Activated CD4-positive, alpha-beta T cell treated with anti-CD3 and anti-CD28 coated beads, Interleukin-2, Interleukin-6, amounts not matched to agents 100 ng/mL and 50 ng/mL, durations not matched to agents 16 hours and 8 hours (primary cell): ENCODE measurements around the gene LRRC71.

Source experiments
- DNase-seq: peaks from one replicate; pipeline ENCODE4 v3.0.0-alpha.2; 2020

The LRRC71 gene

DNA sequence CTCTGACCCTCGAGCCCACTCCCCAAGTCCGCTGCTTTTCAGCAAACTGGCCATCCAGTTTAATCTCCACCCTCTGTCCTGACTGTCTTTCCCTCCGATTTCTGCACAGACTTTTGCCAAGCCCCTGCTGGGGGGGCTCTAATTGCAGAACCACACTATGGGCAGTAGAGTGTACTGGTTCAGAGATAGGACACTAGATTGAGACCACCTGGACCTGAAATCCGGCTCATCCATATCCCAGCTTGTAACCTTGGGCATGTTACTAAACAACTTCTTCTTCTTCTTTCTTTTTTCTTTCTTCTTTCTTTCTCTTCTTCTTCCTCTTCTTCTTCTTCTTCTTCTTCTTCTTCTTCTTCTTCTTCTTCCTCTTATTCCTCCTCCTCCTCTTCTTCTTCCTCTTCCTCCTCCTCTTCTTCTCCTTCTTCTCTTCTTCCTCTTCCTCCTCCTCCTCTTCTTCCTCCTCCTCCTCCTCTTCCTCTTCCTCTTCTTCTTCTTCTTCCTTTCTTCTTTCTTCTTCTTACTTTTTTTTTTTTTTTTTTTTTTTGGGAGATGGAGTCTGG is 7.7 kb downstream of the LRRC71 start:
- DNase-seq: no peak

DNA sequence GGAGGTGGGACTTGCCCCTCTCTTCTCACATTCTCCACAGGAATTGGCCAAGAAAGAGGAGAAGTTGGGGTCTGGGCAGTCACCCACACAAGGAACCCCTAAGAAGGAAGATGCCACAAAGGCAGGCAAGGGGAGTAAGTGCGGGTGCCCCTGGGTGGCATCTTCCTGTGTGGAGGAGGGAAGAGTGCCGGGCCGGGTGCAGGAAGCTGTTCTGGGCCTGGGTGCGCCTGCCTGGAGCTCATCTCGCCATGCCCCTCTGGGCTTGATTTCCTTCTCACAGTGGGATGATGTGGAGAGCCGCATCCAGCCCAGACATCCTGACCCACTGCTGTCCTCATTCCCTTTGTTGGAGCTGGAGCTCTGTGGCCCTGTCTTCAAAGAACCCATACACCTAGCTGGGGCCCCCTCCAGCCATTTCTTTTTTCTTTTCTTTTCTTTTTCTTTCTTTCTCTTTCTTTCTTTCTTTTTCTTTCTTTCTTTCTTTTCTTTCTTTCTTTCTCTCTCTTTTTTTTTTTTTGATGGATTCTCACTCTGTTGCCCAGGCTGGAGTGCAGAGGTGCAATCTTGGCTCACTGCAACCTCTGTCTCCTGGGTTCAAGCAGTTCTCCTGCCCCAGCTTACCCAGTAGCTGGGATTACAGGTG is 9.3 kb downstream of the LRRC71 start:
- no peak for DNase-seq

DNA sequence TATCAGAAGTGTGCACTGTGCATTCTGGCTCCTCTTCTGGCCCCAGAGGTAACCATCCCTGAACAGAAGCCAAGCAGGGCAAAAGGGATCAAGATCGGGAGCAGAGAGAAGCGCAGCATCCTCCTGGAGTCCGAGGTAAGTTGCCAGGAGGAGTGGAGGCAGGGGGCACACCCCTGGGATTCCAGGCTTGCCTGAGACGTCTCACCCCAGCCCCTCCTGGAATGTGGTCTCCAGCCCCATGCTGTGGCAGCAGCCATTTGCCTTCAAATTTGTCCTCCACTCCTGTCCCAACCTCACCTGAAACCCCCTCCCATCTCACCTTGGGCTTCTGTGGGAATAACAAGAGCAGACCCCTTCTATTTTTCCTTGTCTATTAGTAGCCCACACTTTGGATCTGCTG is 10.1 kb downstream of the LRRC71 start:
- no peak for DNase-seq

DNA sequence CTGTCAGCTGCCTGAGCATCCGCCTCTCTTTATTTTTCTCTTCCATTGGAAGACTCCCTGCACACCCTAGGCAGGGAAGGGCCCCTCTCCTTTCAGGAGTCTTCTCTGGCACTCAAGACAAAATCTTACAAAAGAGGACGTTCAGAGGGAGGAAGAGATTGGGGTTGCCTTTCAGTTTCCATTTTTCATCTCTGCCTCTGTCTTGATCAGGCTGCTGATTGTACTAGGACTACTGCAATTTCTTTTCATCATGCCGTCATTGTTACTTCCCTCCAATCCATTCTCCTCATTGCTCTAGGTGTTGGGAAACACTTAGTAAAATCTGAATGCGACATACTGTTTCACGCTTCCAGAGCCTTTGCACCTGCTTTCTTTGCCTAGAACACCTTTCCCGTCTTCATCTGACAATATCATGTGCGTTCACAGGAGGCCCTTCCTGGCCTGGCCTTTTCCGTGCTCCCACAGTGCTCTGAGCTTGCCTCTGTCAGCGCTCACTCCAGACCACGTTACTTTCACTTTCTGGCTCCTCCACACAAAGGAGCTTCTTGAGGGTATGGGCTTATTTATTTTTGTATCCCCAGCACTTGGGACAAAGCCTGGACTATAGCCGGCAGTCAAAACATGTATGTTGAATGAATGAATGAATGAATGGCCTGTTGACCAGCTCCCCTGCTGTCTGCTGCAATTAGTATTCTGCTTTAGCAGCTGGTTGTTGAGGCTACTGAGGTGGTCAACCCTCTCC is 10.9 kb downstream of the LRRC71 start:
- no peak for DNase-seq

DNA sequence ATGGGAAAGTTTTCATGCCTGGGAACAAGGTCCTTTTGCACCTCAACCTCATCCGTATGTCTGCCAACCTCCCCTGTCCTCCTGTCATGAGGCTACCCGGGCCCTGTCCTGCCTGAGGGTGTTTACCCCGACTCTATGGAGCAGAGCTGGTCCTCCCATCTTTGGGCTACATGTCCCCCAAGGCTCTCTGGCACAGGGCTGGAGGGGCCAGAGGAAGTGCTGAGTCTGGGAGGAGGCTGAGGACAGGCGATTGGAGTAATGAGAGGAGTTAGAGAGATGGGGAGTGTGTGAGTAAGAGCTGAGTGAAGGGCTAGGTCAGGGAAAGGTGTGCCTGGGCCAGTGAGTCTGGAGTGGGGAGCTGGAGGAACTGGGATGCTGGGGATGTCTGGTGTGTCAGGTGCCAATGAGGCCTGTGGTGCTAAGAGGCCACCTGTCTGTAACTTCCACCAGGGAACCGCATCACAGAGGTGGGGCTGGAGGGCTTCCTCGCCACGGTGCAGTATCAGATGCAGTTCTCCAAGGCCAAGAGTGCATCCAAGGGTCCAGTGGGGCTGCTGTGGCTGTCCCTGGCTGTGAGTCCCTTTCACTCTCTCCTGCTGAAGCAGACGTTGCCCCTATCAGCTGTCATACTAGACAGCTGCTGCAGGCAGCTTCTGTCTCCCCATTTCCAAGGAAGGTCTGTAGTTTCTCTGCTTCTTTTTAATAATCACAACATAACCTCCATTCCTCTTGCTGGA is 11.7 kb downstream of the LRRC71 start:
- no peak for DNase-seq

DNA sequence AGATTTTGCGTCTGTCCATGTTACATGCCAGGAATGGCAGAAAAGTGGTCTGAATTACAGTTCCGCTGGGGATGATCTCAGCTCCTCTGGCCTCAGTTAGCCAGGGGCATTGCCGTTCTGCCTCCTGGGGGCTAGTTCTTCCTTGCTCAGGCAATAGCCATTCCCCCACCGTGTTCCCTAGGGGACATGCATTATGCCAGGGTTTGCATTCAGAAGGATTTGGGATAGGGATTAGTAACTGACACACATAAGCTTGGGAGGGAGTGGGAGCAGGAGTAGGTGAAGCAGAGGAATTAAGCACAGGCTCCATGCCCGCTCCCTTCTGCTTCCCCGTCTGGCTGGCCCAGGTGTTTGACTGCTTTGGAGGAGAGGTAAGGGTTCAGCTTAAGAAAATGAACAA is 12.7 kb downstream of the LRRC71 start:
- no peak for DNase-seq

DNA sequence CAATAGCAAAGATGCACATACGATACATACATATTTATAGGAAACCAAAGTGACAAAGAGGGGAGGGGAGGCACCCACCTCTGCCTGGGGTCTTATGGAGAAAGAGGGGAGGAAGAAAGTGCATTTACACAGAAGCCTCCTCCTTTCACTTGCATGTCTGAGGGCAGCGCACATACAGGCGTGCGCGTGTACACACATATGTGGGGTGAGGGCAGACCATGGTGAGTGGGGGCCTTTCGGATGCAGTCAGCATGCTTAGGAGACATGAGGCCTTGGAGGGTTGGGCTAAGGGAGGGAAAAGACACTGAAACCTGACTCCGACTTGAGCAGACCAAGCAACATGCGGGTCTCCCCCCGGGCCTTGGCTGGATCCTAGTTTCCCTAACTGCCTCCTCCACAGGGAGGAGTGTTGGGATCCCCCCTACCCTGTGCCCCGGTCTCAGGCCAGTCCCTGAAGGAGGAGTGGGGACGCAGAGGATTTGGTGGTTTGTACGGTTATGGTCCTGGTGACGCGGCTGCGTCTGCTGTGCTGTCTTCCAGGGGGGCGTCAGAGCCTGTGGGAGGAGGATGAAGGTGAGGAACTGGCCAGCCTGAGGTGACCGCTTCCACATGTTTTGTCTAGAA is 15.2 kb downstream of the LRRC71 start:
- DNase-seq: no peak

DNA sequence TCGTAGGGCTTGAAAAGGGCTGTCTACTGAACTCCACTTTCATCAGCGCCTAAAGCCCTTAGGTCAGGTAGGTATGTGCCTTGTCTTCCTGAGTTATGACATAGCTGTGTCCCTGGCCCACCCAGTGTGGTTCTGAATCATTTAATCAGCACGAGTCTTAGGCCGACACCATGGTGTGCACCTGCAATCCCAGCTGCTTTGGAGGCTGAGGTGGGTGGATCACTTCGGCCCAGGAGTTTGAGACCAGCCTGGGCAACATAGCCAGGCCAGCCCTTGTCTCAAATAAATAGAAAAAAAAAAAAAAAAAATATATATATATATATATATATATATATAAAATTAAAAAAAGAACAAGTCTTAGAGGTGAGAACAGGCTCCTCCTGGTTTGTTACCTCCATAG is 15.8 kb downstream of the LRRC71 start:
- no peak for DNase-seq

DNA sequence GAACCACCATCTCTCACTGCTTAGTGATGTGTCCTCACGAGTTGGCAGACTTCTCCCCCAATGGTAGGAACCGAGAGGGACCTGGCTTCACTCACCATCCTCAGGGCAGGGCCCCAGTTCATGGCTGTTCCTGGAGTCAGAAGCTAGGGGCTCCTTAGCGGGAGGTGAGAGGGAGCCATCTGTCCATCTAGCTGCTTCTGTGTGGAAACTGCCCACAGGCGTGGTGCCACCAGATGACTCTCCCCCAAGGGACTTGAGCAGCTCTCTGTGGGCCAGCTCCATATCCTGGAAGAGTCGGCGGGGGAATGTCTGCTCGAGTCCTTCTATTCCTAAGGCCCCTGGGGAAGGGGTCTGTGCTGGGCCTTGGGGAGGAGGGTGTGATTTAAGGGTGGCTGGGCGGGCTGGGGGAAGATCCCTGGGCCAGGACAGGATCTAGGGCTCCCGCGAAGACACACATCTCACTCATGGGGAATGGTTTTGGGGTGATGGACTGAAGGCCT is 16.3 kb downstream of the LRRC71 start:
- no peak for DNase-seq

DNA sequence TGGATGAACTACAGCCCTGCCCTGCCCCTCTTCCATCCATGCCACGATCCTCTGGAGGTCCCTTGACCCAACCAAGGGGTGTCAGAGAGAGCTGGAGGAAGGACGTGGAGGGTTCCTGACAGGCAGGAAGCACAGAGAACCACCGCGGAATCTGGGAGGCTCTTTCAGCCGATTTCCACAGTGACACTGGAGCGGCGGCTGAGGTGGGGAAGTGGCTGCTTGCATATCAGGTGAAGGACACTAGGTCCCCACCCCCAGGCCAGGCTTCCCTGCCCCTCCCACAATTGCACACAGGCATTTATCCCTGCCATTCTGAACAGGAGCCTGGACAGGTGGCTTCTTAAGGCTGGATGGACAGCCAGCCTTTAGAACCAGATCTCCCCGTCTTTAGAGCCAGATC is 17.5 kb downstream of the LRRC71 start:
- no peak for DNase-seq

DNA sequence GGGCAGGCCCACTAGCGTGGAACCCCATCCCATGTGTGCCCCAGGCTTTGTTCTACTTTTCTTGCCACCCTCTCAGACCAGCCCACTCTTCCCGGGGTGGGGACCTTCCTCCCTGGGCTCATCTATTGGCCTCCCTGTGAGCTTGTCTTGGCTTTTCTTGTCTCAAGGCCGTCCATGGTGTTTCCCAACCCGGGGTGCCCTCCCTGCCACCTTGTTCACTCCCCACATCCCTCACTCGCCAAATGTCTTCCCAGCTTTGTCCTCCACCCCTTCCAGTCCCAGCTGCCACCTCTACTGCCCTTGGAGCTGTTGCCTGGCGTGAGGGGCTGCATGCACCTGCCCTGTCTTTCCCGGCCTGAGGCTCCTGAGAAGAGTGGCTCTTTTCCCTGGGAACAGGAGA is 18.4 kb downstream of the LRRC71 start:
- DNase-seq: no peak

DNA sequence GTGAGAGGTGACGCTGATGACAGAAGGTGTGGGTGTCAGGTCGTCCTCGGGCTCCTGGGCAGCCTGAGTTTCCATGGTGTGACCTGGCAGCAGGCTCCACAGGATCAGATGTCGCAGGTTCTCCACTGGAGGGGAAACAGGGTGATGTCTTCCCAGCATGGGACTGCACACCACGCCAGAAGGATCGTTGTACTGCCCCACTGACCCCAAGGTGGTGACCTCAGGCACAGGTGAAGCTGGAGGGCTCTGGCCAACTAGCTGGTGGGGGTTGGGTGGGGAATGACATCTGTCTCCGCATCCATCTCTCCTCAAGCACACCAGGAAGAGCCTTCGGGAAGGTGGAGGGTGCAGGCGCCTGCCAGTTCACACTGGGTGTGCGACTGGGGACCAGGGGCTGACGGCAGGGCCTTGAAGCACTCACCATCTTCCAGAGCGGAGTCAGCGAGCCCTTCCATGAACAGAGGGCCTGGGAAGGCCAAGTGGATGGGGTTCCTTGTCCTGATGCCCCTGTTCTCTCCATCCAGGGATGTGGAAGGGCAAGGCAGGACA is 19.4 kb downstream of the LRRC71 start:
- no peak for DNase-seq

DNA sequence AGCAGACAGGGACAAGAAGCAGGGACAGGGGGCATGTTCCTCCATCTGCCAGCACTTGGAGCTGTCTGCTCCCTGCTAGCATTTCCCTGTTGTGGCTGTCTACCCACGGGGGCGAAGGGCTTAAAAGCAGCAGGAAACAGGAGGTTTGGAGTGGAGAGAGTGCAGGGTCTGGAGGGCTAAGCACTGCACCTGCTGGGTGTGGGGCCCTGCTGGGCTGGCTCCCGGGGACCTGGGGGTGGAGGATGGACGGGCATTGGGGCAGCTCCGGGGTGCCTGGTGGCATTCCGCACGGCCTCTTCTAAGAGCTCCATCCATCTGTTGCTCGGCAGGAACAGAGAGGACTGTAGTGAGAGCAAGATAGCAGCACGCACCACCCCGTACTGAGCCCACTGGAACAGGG is 21.2 kb downstream of the LRRC71 start:
- DNase-seq: no peak

DNA sequence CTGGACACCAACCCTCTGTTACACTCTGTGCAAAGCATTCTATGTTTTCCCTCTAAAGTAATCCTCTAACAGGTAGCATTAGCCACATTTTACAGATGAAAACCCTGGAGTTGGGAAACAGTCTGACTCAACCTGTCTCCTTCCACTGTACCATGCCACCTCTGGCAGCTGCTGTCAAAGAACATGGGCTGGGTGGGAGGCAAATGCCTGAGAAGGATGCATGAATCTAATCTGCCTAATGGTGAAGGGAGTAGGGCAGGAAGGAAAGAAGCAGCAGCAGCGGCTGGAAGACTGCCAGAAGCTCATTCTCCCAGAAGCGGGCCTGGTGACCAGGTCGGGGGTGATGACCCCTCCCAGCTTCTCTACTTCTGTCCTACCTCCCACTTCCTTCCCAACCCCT is 21.7 kb downstream of the LRRC71 start:
- DNase-seq: no peak

DNA sequence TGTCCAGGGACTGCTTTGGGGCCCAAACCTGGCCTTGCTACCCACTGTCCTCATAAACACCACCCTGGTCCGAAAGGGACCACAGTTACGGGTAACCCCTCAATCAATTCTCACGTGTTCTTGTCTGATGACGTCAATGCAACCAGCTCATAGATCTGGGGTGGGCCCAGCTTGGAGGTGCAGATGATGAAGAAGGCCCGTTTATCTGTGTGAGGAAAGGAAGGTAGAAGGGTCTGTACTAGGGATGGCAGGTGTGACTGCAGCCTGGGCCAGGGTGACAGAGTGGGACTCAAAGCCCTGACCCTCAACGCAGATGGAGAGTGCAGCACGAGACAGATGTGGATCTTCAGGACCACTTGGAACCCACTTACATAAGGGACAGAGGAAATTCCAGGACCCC is 22.1 kb downstream of the LRRC71 start:
- no peak for DNase-seq

DNA sequence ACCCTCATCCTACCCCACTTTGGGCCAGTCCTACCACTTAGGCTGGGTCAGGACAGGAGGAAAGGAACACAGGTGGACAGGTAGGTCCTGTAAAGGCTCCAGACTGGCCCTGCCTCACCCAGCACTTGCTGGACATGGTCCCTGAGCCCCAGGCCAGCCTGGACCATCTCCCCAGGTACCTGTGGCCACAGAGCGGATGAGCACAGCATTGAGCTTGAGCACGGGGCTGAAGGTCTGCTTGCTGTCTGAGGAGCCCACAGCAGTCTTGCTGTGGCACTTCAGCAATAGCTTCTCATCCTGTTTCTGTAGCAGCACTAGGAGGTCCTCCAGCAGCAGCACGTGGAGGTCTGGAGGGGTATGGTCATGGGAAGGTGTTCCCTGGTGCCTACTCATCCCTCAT is 23.3 kb downstream of the LRRC71 start:
- no peak for DNase-seq

DNA sequence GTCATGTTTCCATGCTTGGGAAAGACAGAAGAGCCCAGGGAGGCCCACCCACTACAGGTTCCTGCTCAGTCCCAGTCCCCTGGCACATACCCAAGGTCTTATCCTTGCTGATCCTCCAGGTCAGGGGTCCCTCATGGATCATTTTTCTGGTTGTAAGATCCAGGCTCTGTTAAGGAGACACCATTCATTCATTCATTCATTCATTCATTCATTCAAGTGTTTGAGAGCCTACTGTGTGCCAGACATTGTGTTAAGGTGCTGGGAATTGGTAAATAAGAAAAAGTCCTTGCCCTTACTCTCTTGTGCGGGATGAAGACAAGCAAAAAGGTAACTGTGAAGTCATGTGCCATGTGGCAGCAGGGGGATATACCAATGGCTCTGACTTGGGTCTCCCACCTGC is 23.8 kb downstream of the LRRC71 start:
- no peak for DNase-seq

DNA sequence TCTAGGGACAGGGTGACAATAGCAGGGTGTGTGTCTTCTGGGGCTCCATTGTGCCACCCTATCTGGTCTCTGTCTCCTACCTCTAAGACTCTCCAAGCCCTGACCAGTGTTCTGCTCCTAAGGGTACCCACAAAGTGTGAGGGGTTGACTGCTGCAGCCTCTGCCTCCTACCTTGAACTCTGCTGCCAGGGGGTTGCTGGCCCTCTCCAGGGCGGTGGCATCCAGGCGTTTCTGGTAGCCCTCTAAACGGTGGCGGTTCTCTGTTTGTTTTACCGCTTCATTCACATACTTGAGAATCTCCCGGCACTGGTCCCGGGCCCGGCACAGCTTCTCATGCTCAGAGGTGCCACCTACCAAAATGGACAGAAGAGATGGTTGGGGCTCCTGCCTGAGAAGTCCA is 24.4 kb downstream of the LRRC71 start:
- DNase-seq: no peak

DNA sequence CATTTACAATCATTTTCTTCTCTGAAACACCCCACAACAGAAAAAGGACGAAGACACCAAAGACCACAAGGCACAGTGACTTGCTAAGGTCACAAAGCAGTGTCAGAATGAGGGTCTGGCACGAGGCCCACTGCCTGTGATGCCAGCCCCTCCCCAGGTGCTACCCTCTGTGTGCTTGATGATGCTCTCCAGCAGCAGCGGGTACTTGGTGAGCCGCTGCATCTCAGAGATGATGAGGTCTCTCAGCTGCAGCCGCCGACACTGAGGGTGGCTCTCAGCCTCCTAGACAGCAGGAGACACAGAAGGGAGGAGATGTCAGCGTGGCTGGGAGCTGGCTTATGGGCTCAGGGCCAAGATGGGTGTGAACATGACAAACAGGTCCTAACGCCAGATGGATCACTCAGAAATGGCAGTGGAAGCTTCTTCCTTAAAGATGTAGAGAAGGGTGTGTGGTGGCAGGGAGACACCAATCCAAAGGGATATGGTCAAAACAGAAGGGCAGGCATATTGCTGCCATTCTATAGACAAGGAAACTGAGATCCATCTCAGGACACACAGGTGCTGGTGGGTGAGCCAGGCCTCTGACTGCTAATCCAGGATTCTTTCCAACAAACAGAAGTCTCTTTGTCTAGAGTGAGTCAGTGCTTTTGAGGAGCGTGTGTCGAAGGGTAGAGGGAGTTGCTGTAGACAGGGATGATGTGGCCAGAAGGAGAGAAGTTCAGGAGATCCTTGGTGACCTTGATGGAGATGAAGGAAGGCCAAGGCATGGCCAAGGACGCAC is 25.6 kb downstream of the LRRC71 start:
- DNase-seq: no peak

DNA sequence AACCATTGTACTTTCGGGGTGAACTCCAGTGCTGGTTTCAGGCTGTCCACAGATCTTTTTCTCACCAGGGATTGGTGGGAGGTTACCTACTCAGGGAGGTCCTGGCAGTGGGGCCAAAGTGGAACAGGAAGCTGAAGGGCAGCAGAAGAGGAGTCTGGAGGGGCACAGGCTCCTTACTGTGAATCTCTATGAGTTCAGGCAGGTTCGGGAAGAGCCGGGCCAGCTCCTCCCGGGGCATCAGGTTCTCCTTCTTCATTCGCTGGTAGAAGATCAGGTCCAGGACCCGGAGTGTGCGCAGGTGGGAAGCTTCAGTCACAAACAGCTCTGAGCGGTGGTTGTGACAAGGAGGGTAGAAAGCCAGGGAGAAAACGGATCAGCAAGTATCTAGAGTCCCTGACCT is 26.7 kb downstream of the LRRC71 start:
- no peak for DNase-seq

DNA sequence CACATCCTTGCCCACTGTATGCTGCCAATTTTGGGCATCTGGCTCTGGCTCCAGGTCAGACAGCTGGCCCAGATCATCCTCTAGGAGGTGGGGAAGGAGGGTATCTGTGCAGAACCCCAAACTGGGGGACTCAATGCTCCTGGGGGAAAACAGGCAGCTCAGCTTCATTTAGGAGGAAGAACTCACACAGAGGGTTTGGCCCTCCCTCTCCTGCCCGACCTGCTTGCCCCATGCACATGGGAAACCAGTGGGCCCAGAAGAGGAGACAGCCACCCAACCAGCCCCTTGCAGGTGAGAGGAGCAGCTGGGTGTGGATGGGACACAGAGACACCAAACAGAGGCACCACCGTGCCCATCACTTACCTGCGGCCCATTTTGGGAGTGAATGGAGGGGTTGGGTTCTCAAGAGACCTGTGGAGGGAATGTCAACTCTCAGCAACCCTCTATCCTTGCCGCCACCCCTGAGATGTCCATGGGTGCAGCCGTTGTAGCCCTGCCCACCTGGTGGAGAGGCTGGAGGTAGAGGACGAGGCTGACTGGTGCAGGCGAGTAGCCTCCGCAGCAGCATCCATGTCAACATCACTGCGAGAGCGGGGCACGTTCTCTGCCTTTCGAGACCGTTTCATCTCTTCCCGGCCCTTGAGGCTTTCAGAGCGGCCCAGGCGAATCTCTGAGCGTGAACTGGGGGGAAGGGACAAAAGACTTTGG is 27.5 kb downstream of the LRRC71 start:
- DNase-seq: no peak
